HCT116 (cell line): ENCODE measurements around the gene C1orf94.

Experiments
- CTCF ChIP-seq, 3 experiments: fragments of 200-600 bp in 1 of 3; sonication (generic) in 1 of 3; IDR thresholded peaks in 2 of 3; conservative IDR thresholded peaks in 1 of 3; 2 replicates each; pipeline ENCODE4 v1.5.1; 2012 to 2017; ENCODE audit warnings: low read depth in 2 of 3, low read length in 2 of 3, antibody characterized with exemption in 1 of 3, borderline replicate concordance in 1 of 3, control low read depth in 1 of 3, mild to moderate bottlenecking in 1 of 3, mixed read lengths in 1 of 3, mixed run types in 1 of 3, moderate library complexity in 1 of 3; ENCODE audit not compliant: insufficient read depth in 1 of 3
- EZH2 ChIP-seq: fragments of 200-600 bp; sonication (generic); IDR thresholded peaks from 2 replicates; pipeline ENCODE4 v1.6.1; 2017; ENCODE audit warnings: antibody characterized with exemption, mixed run types
- POLR2AphosphoS5 ChIP-seq: IDR thresholded peaks from 2 replicates; pipeline ENCODE4 v1.6.1; 2011; ENCODE audit warnings: mild to moderate bottlenecking, low read depth, low read length, moderate library complexity
- SRF ChIP-seq: IDR thresholded peaks from 2 replicates; pipeline ENCODE4 v1.6.1; 2012; ENCODE audit warnings: low read depth
- TF ChIP-seq, protein P1 (sequence below): IDR thresholded peaks from 2 replicates; pipeline ENCODE4 v1.6.1; 2011; ENCODE audit warnings: mild to moderate bottlenecking, low read length, moderate library complexity; ENCODE audit not compliant: insufficient replicate concordance; ENCODE audit errors: extremely low read depth

- TF ChIP-seq EZH2: no peak
- TF ChIP-seq, protein P1, sequence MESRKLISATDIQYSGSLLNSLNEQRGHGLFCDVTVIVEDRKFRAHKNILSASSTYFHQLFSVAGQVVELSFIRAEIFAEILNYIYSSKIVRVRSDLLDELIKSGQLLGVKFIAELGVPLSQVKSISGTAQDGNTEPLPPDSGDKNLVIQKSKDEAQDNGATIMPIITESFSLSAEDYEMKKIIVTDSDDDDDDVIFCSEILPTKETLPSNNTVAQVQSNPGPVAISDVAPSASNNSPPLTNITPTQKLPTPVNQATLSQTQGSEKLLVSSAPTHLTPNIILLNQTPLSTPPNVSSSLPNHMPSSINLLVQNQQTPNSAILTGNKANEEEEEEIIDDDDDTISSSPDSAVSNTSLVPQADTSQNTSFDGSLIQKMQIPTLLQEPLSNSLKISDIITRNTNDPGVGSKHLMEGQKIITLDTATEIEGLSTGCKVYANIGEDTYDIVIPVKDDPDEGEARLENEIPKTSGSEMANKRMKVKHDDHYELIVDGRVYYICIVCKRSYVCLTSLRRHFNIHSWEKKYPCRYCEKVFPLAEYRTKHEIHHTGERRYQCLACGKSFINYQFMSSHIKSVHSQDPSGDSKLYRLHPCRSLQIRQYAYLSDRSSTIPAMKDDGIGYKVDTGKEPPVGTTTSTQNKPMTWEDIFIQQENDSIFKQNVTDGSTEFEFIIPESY: no peak
- no peak for TF ChIP-seq SRF
- TF ChIP-seq POLR2AphosphoS5: no peak
- TF ChIP-seq CTCF (IDR thresholded peaks at IDR 0.05 in 2 of 3, conservative IDR thresholded peaks at IDR 0.05 in 1 of 3; ENCODE audit: borderline replicate concordance in 1 of 3, insufficient read depth in 1 of 3, low read depth in 2 of 3, low read length in 2 of 3): no peak
These were observed 73.6 kb downstream of the C1orf94 start for GRCh38 chr1:34250342-34250741.
